Mesendoderm (in vitro differentiated cells): ENCODE measurements around the gene GALNTL6.
A peak's percentile ranks its signal among the peaks of the same experiment; 100 is the strongest.

Source experiments
- DNase-seq: peaks from one replicate; pipeline ENCODE4 v3.0.0; 2013
- H2AK5ac ChIP-seq: 2 replicates; pipeline ENCODE4 v1.6.1; 2013; ENCODE audit warnings: low read length, inconsistent platforms
- H2BK120ac ChIP-seq: 2 replicates; pipeline ENCODE4 v1.6.1; 2013; ENCODE audit warnings: low read depth, mild to moderate bottlenecking, low read length, moderate library complexity, mixed read lengths
- H2BK15ac ChIP-seq: replicated peaks from 2 replicates; pipeline ENCODE4 v1.6.1; 2013; ENCODE audit warnings: low read depth, mild to moderate bottlenecking, moderate library complexity
- H2BK5ac ChIP-seq: 2 replicates; pipeline ENCODE4 v1.6.1; 2013; ENCODE audit warnings: low read length, inconsistent platforms
- H3K18ac ChIP-seq: 2 replicates; pipeline ENCODE4 v1.6.1; 2013; ENCODE audit warnings: mild to moderate bottlenecking, low read length, mixed read lengths
- H3K23ac ChIP-seq: one replicate; pipeline ENCODE4 v1.6.1; 2013; ENCODE audit warnings: low read length
- H3K27ac ChIP-seq: 2 replicates; pipeline ENCODE4 v1.5.1; 2013; ENCODE audit warnings: low read depth, mild to moderate bottlenecking, inconsistent platforms, low read length, moderate library complexity
- H3K27me3 ChIP-seq: 2 replicates; pipeline ENCODE4 v1.6.1; 2013; ENCODE audit warnings: low read length, control low read depth, mild to moderate bottlenecking, inconsistent platforms; ENCODE audit not compliant: insufficient read depth, poor library complexity
- H3K36me3 ChIP-seq: 2 replicates; pipeline ENCODE4 v1.6.1; 2013; ENCODE audit warnings: low read length, inconsistent platforms; ENCODE audit not compliant: control insufficient read depth, insufficient read depth
- H3K4ac ChIP-seq: one replicate; pipeline ENCODE4 v1.6.1; 2013; ENCODE audit warnings: low read depth, mild to moderate bottlenecking, low read length, moderate library complexity
- H3K4me1 ChIP-seq: 2 replicates; pipeline ENCODE4 v1.6.1; 2013; ENCODE audit warnings: low read depth, low read length, inconsistent platforms; ENCODE audit not compliant: control insufficient read depth
- H3K4me2 ChIP-seq: 2 replicates; pipeline ENCODE4 v1.6.1; 2013; ENCODE audit warnings: low read length
- H3K4me3 ChIP-seq: 2 replicates; pipeline ENCODE4 v1.5.1; 2013; ENCODE audit warnings: mild to moderate bottlenecking, low read length
- H3K56ac ChIP-seq: one replicate; pipeline ENCODE4 v1.6.1; 2013; ENCODE audit warnings: low read length
- H3K79me1 ChIP-seq: 2 replicates; pipeline ENCODE4 v1.6.1; 2013; ENCODE audit warnings: low read length, inconsistent platforms
- H3K79me2 ChIP-seq: 2 replicates; pipeline ENCODE4 v1.6.1; 2013; ENCODE audit warnings: mild to moderate bottlenecking, low read length; ENCODE audit not compliant: control insufficient read depth, insufficient read depth
- H3K9ac ChIP-seq: 2 replicates; pipeline ENCODE4 v1.6.1; 2013; ENCODE audit warnings: low read length, inconsistent platforms
- H4K5ac ChIP-seq: one replicate; pipeline ENCODE4 v1.6.1; 2013; ENCODE audit warnings: low read length
- H4K8ac ChIP-seq: one replicate; pipeline ENCODE4 v1.6.1; 2013; ENCODE audit warnings: low read depth, mild to moderate bottlenecking, control low read depth, low read length, moderate library complexity
- WGBS: extraction: QIAGEN DNeasy Blood & Tissue Kit; methylation state at CpG from one replicate; pipeline ENCODE4 v1.1.7; 2013; ENCODE audit warnings: low lambda C conversion rate, missing lambda C conversion rate; ENCODE audit not compliant: insufficient coverage; ENCODE audit errors: extremely low coverage; 5-methylcytosine and 5-hydroxymethylcytosine counted together

Gene GALNTL6

DNA sequence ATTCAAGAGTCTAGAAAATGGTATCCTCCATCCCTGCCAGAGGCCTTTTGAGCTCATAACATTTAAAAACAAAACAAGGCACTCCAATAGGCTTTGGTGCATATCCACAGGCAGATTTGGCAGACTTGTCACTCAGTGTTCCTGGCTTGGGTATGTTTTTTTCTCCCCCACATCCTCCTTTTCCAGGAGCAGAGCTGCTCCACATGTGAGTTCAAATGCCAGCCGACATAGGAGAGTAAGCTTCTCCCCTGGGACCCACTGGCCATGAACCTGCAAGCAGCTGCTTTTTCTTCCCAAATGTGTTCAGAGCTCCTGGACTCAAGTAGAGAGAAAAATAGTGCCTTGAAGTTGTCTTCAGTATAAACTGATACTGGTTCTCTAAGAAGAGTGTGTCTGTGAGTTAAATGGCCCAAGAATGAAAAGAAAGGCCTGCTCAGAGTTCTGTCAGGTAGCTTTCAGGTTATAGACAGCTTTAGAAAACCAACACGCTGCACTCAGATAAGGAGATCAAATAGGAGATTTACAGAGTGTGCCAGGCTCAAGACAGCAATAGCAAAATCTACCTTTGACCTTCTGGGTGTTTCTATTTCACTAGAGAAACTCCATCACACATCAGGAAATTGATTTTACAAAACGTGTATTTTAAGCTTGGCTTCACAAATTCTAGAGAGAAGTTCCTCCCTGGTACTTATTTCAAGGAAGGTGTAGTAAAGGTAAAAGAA lies 1192.9 kb downstream of the GALNTL6 start:
- H3K4ac ChIP-seq, result no peak overlapping the region
- H4K8ac ChIP-seq, result no peak overlapping the region
- no peaks in the 10 kb centered on the region for H3K36me3 ChIP-seq
- no peak overlapping the region for H3K23ac ChIP-seq
- H3K4me2 ChIP-seq, result no peak overlapping the region
- H4K5ac ChIP-seq, result no peak overlapping the region
- H2BK5ac ChIP-seq, result no peak overlapping the region
- no peak overlapping the region for H3K56ac ChIP-seq
- DNase-seq, result no peak
- no peaks in the 10 kb centered on the region for H3K27me3 ChIP-seq
- WGBS, result no CpG with 5 or more reads among the region's 3 CpGs
- no peak overlapping the region for H3K4me3 ChIP-seq
- no peak overlapping the region for H2AK5ac ChIP-seq
- no peak overlapping the region for H2BK15ac ChIP-seq
- H2BK120ac ChIP-seq, result no peak overlapping the region
- H3K79me2 ChIP-seq, result no peaks in the 10 kb centered on the region
- no peak overlapping the region for H3K9ac ChIP-seq
- H3K27ac ChIP-seq, result no peak overlapping the region
- no peak overlapping the region for H3K18ac ChIP-seq
- no peaks in the 10 kb centered on the region for H3K79me1 ChIP-seq
- no peaks in the 10 kb centered on the region for H3K4me1 ChIP-seq

DNA sequence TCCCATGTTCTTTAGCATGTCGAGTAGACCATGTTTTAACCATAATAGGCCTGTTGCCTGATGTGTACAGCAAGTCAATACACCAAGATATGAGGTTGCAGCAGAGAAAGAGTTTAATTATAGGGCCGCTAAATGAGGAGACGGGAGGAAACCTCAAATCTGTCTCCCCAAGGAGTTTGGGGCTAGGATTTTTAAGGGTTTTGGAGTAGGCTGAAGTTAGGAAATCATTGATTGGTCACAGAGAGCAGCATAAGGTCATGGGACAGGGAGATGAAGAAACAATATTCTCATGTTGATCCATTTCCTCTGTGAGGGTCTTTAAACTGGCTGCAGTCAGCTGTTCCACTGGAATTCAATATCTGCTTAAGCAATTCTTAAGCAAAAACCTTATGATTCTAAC lies 1195.2 kb downstream of the GALNTL6 start:
- Histone ChIP-seq H3K4me2 (no peak overlapping the region), H3K56ac (no peak overlapping the region), H3K27me3 (no peaks in the 10 kb centered on the region), H3K9ac (no peak overlapping the region), H3K4me3 (no peak overlapping the region), H4K8ac (no peak overlapping the region), H3K36me3 (no peaks in the 10 kb centered on the region), H2BK120ac (no peak overlapping the region), H4K5ac (no peak overlapping the region), H2BK5ac (no peak overlapping the region), H3K4me1 (no peaks in the 10 kb centered on the region), H3K27ac (no peak overlapping the region), H3K79me1 (no peaks in the 10 kb centered on the region), H2BK15ac (no peak overlapping the region), H3K23ac (no peak overlapping the region), H2AK5ac (no peak overlapping the region), H3K4ac (no peak overlapping the region), H3K79me2 (no peaks in the 10 kb centered on the region), H3K18ac (no peak overlapping the region)
- DNase-seq, result no peak
- WGBS, result no CpG with 5 or more reads among the region's 3 CpGs

DNA sequence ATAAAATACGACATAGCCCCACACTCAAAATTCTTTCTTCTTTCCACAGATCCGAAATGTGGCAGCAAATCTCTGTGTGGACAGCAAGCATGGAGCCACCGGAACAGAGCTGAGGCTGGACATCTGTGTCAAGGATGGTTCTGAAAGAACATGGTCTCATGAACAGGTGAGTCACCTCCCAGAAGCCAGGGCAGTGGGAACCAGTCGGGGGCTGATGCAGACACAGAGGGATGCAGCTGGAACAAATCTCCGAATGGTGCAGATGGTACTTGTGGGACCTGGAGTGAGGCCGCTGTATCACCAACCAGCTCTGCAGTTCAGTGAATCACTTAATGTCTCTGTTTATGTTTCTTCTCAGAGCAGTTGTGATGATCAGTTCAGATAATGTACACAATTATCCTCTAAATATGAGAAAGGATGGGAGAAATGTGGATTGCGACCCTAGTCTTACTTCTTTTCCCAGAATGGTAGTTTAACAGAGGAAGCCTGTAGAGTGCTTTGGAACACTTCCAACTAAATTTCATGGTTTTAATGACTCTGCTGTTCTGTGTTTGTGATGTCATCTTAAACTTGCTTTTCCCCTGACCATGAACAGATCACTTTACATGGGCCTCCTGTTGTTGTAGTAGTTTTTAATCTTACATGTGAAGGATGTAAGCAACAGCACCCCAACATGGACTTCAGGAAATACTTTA lies 1196.1 kb downstream of the GALNTL6 start:
- no peak overlapping the region for H3K56ac ChIP-seq
- no peaks in the 10 kb centered on the region for H3K4me1 ChIP-seq
- H3K79me1 ChIP-seq, result no peaks in the 10 kb centered on the region
- no peak overlapping the region for H4K5ac ChIP-seq
- no peak overlapping the region for H2BK5ac ChIP-seq
- H4K8ac ChIP-seq, result no peak overlapping the region
- H3K18ac ChIP-seq, result no peak overlapping the region
- H3K23ac ChIP-seq, result no peak overlapping the region
- H3K9ac ChIP-seq, result no peak overlapping the region
- no CpG with 5 or more reads among the region's 7 CpGs for WGBS
- no peak overlapping the region for H3K4me3 ChIP-seq
- H2BK15ac ChIP-seq, result no peak overlapping the region
- no peak overlapping the region for H3K4ac ChIP-seq
- H2BK120ac ChIP-seq, result no peak overlapping the region
- H3K79me2 ChIP-seq, result no peaks in the 10 kb centered on the region
- no peaks in the 10 kb centered on the region for H3K36me3 ChIP-seq
- no peaks in the 10 kb centered on the region for H3K27me3 ChIP-seq
- no peak overlapping the region for H3K27ac ChIP-seq
- H3K4me2 ChIP-seq, result no peak overlapping the region
- no peak for DNase-seq
- no peak overlapping the region for H2AK5ac ChIP-seq

DNA sequence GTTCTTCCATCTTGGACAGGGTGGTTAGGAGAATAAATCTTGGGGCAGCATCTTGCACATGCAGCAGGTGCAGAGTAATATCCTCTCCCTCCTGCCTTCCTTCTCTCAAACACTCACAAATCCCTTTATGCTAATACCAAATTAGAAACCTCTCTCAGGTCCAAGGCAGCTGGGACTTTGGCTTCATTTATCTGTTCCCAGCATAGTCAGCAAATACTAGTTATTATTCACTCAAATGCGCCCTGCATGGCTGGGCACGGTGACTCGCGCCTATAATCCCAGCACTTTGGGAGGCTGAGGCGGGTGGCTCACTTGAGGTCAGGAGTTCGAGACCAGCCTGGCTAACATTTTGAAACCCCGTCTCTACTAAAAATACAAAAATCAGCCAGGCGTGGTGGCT lies 1199.4 kb downstream of the GALNTL6 start:
- H3K4me2 ChIP-seq, result no peak overlapping the region
- H3K79me2 ChIP-seq, result no peaks in the 10 kb centered on the region
- H3K36me3 ChIP-seq, result no peaks in the 10 kb centered on the region
- H3K27me3 ChIP-seq, result no peaks in the 10 kb centered on the region
- no peak overlapping the region for H3K56ac ChIP-seq
- H2BK15ac ChIP-seq, result no peak overlapping the region
- DNase-seq, result no peak
- no peak overlapping the region for H2AK5ac ChIP-seq
- no peak overlapping the region for H3K9ac ChIP-seq
- WGBS, result no CpG with 5 or more reads among the region's 8 CpGs
- H3K4me1 ChIP-seq, result peaks cover 2% of the 10 kb centered on the region
- no peak overlapping the region for H4K5ac ChIP-seq
- H4K8ac ChIP-seq, result no peak overlapping the region
- no peak overlapping the region for H3K27ac ChIP-seq
- no peak overlapping the region for H3K4ac ChIP-seq
- no peak overlapping the region for H2BK5ac ChIP-seq
- no peak overlapping the region for H2BK120ac ChIP-seq
- no peak overlapping the region for H3K23ac ChIP-seq
- H3K4me3 ChIP-seq, result no peak overlapping the region
- H3K18ac ChIP-seq, result no peak overlapping the region
- no peaks in the 10 kb centered on the region for H3K79me1 ChIP-seq

DNA sequence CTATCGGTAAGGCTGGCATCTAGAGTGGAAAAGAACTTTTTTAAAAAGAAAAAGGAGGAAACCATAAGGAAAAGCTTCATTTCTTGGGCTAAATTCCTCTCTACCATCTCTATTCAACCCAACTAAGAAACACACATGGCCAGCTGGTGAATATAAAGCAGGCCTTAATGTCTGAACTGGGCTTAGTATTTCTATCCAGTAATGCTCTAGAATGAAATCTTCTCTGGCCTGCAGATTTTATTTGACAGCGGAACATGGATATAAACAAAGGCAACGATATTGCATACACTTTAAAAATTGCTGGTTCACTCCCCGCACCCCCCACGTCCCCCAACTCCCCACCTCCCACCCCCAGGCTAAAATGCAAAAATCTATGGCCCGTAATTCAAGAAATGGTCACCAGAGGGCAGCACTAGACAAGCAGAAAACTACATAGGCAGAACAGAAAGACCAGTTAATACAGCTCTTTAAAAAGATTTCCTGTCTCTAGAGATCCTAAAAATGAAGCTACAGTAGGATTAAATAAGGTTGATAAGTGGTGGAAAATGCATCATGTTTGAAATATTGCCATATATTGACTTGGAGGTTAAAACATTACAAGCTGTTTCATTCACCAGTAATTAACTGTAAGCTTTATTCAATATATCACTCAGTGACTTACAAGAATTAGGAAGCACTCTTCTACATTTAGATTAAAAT lies 1200.2 kb downstream of the GALNTL6 start:
- H4K5ac ChIP-seq, result no peak overlapping the region
- H4K8ac ChIP-seq, result no peak overlapping the region
- no peak overlapping the region for H3K4me2 ChIP-seq
- H3K4ac ChIP-seq, result no peak overlapping the region
- no peaks in the 10 kb centered on the region for H3K79me2 ChIP-seq
- no peak overlapping the region for H3K9ac ChIP-seq
- no peak overlapping the region for H3K18ac ChIP-seq
- no peak overlapping the region for H3K56ac ChIP-seq
- no peak overlapping the region for H2BK5ac ChIP-seq
- WGBS, result no CpG with 5 or more reads among the region's 6 CpGs
- H3K4me1 ChIP-seq, result peaks cover 2% of the 10 kb centered on the region
- no peak overlapping the region for H2BK15ac ChIP-seq
- H3K23ac ChIP-seq, result no peak overlapping the region
- H2AK5ac ChIP-seq, result no peak overlapping the region
- H2BK120ac ChIP-seq, result no peak overlapping the region
- DNase-seq, result peak; percentile 61
- no peak overlapping the region for H3K4me3 ChIP-seq
- no peaks in the 10 kb centered on the region for H3K79me1 ChIP-seq
- H3K36me3 ChIP-seq, result no peaks in the 10 kb centered on the region
- H3K27ac ChIP-seq, result no peak overlapping the region
- no peaks in the 10 kb centered on the region for H3K27me3 ChIP-seq
